ENCODE results near the gene CS. TPM values are rescaled to one million over a fixed set of nuclear protein-coding genes. Genes with fewer than 3 reads are reported as not detected.

Gene CS
- total and polyA plus RNA-seq, 4 donors, result 43.1 to 204 (median 94.3) TPM

- WGBS, 2 donors, result 93 to 95% methylated on average over 16 of the region's 16 CpGs
- ATAC-seq (ENCODE audit: insufficient read depth, low FRiP score) (no peak), DNase-seq (no peak)
- H3K27me3 ChIP-seq (ENCODE audit: control insufficient read depth in 3 of 3, insufficient read depth in 3 of 3, low read length in 2 of 3), result no peaks in the 10 kb centered on the region
- H3K9me3 ChIP-seq (ENCODE audit: control insufficient read depth in 4 of 4, insufficient read depth in 3 of 4, low read length in 3 of 4), result no peaks in the 10 kb centered on the region
- H3K9ac ChIP-seq (ENCODE audit: insufficient read depth in 1 of 2, low read length in 2 of 2), result no peak overlapping the region
- no peak overlapping the region for H3K27ac ChIP-seq (ENCODE audit: low read depth in 1 of 2, low read length in 1 of 2)
- TF ChIP-seq, protein P1, sequence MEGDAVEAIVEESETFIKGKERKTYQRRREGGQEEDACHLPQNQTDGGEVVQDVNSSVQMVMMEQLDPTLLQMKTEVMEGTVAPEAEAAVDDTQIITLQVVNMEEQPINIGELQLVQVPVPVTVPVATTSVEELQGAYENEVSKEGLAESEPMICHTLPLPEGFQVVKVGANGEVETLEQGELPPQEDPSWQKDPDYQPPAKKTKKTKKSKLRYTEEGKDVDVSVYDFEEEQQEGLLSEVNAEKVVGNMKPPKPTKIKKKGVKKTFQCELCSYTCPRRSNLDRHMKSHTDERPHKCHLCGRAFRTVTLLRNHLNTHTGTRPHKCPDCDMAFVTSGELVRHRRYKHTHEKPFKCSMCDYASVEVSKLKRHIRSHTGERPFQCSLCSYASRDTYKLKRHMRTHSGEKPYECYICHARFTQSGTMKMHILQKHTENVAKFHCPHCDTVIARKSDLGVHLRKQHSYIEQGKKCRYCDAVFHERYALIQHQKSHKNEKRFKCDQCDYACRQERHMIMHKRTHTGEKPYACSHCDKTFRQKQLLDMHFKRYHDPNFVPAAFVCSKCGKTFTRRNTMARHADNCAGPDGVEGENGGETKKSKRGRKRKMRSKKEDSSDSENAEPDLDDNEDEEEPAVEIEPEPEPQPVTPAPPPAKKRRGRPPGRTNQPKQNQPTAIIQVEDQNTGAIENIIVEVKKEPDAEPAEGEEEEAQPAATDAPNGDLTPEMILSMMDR (IDR thresholded peaks at IDR 0.05; ENCODE audit: control extremely low read depth, extremely low read depth), result no peak
- peaks cover 0 to 8% (median 0%) of the 10 kb centered on the region in 5 donors for H3K4me1 ChIP-seq (ENCODE audit: control insufficient read depth in 5 of 5, insufficient read depth in 5 of 5, low read length in 5 of 5)
- no peak overlapping the region for H3K4me3 ChIP-seq
- peaks cover 32 to 61% (median 45%) of the 10 kb centered on the region in 4 donors for H3K36me3 ChIP-seq (ENCODE audit: control insufficient read depth in 4 of 4, insufficient read depth in 4 of 4, low read length in 4 of 4)
Observed at GRCh38 chr12:56247923-56248322, 52.2 kb downstream of the CS start.

- Histone ChIP-seq H3K27ac (ENCODE audit: low read depth in 1 of 2, low read length in 1 of 2) (no peak overlapping the region), H3K9me3 (ENCODE audit: control insufficient read depth in 4 of 4, insufficient read depth in 3 of 4, low read length in 3 of 4) (no peaks in the 10 kb centered on the region), H3K9ac (ENCODE audit: insufficient read depth in 1 of 2, low read length in 2 of 2) (no peak overlapping the region), H3K4me1 (ENCODE audit: control insufficient read depth in 5 of 5, insufficient read depth in 5 of 5, low read length in 5 of 5) (peaks cover 0 to 8% (median 0%) of the 10 kb centered on the region in 5 donors), H3K27me3 (ENCODE audit: control insufficient read depth in 3 of 3, insufficient read depth in 3 of 3, low read length in 2 of 3) (no peaks in the 10 kb centered on the region), H3K36me3 (ENCODE audit: control insufficient read depth in 4 of 4, insufficient read depth in 4 of 4, low read length in 4 of 4) (peaks cover 37 to 76% (median 44%) of the 10 kb centered on the region in 4 donors), H3K4me3 (no peak overlapping the region)
- DNase-seq (no peak), ATAC-seq (ENCODE audit: insufficient read depth, low FRiP score) (no peak)
- TF ChIP-seq, protein P1 (IDR thresholded peaks at IDR 0.05; ENCODE audit: control extremely low read depth, extremely low read depth), result no peak
- 92 to 93% methylated on average over 14 of the region's 14 CpGs for WGBS, 2 donors
Observed at GRCh38 chr12:56244494-56244893, 55.6 kb downstream of the CS start.

GRCh38 chr12:56243731-56244181 lies 56.4 kb downstream of the CS start:
- peak; percentile 53 to 70 (median 70) for DNase-seq

More at GRCh38 chr12:56243731-56244181, 56.4 kb downstream of the CS start:
- Histone ChIP-seq H3K4me1 (ENCODE audit: control insufficient read depth in 5 of 5, insufficient read depth in 5 of 5, low read length in 5 of 5) (peaks cover 0 to 8% (median 0%) of the 10 kb centered on the region in 5 donors), H3K36me3 (ENCODE audit: control insufficient read depth in 4 of 4, insufficient read depth in 4 of 4, low read length in 4 of 4) (peaks cover 32 to 76% (median 41%) of the 10 kb centered on the region in 4 donors), H3K4me3 (no peak overlapping the region), H3K9me3 (ENCODE audit: control insufficient read depth in 4 of 4, insufficient read depth in 3 of 4, low read length in 3 of 4) (no peaks in the 10 kb centered on the region), H3K9ac (ENCODE audit: insufficient read depth in 1 of 2, low read length in 2 of 2) (no peak overlapping the region), H3K27me3 (ENCODE audit: control insufficient read depth in 3 of 3, insufficient read depth in 3 of 3, low read length in 2 of 3) (no peaks in the 10 kb centered on the region), H3K27ac (ENCODE audit: low read depth in 1 of 2, low read length in 1 of 2) (no peak overlapping the region)
- TF ChIP-seq, protein P1 (IDR thresholded peaks at IDR 0.05; ENCODE audit: control extremely low read depth, extremely low read depth), result no peak
- 75 to 86% methylated on average over 3 of the region's 3 CpGs for WGBS, 2 donors
- ATAC-seq (ENCODE audit: insufficient read depth, low FRiP score), result no peak

Measured in lung (tissue), 12 donors.